Body of pancreas (tissue), 4 donors: Measurements from ENCODE around the gene ATP11A. TPM values are rescaled to one million over a fixed set of nuclear protein-coding genes. Genes with fewer than 3 reads are reported as not detected.

Source experiments
- ATAC-seq: fragments of 150-250 bp; one replicate; pipeline ENCODE4 v1.9.1; 2016
- DNase-seq, 4 donors: peaks; one replicate each; pipeline ENCODE4 v3.0.0-alpha.2; 2019
- H3K27ac ChIP-seq, 4 donors: fragments of 200-600 bp; sonication (generic); 1 replicate in 3 of 4; 2 replicates in 1 of 4; pipeline versions ENCODE4 v1.5.1 to v1.6.1; 2016 to 2019; ENCODE audit warnings: mild to moderate bottlenecking in 1 of 4, mixed read lengths in 1 of 4, moderate library complexity in 1 of 4
- H3K27me3 ChIP-seq, 2 donors: fragments of 200-600 bp; sonication (generic); one replicate each; pipeline ENCODE4 v1.6.0; 2016; ENCODE audit warnings: mild to moderate bottlenecking in 1 of 2
- H3K36me3 ChIP-seq, 2 donors: fragments of 200-600 bp; sonication (generic); replicated peaks in 1 of 2; 2 replicates each; pipeline ENCODE4 v1.5.1; 2016; ENCODE audit warnings: low read depth in 2 of 2; ENCODE audit not compliant: insufficient read depth in 1 of 2
- H3K4me1 ChIP-seq: fragments of 200-600 bp; sonication (generic); one replicate; pipeline ENCODE4 v1.6.0; 2016
- H3K4me3 ChIP-seq, 2 donors: fragments of 200-600 bp; sonication (generic); 1 replicate in 1 of 2; 2 replicates in 1 of 2; pipeline ENCODE4 v1.5.1; 2016 to 2019
- H3K9me3 ChIP-seq, 3 donors: fragments of 200-600 bp; sonication (generic); 1 replicate in 2 of 3; 2 replicates in 1 of 3; pipeline ENCODE4 v1.5.1; 2016
- POLR2A ChIP-seq, 3 donors: fragments of 450-650 bp; IDR thresholded peaks; one replicate each; pipeline ENCODE4 v1.6.1; 2016; ENCODE audit warnings: antibody characterized with exemption in 3 of 3, mild to moderate bottlenecking in 2 of 3
- WGBS, 2 donors: methylation state at CpG; one replicate each; pipeline ENCODE4 v1.1.5; 2017; 5-methylcytosine and 5-hydroxymethylcytosine counted together
- intact Hi-C: fragments of 100-400 bp; cut with DNase I; formaldehyde crosslinking; loops from one replicate; pipeline ENCODE4 v1.15.1; 2023
- total RNA-seq, 2 donors: library from RNA; depleted of rRNA; stranded (reverse); fragments of >200 nt; gene quantifications; one replicate each; pipeline ENCODE4 v1.1.0, GENCODE V29; 2016
- TF ChIP-seq, protein P1 (sequence below), 7 experiments: fragments of 450-650 bp in 4 of 7; fragments of 200-600 bp in 3 of 7; sonication (generic) in 3 of 7; IDR thresholded peaks; one replicate each; pipeline ENCODE4 v1.5.1; 2016 to 2019; ENCODE audit warnings: antibody characterized with exemption in 7 of 7

ATP11A gene
- total RNA-seq, 2 donors from 2014 or later = 24.1 to 33.9 TPM

DNA sequence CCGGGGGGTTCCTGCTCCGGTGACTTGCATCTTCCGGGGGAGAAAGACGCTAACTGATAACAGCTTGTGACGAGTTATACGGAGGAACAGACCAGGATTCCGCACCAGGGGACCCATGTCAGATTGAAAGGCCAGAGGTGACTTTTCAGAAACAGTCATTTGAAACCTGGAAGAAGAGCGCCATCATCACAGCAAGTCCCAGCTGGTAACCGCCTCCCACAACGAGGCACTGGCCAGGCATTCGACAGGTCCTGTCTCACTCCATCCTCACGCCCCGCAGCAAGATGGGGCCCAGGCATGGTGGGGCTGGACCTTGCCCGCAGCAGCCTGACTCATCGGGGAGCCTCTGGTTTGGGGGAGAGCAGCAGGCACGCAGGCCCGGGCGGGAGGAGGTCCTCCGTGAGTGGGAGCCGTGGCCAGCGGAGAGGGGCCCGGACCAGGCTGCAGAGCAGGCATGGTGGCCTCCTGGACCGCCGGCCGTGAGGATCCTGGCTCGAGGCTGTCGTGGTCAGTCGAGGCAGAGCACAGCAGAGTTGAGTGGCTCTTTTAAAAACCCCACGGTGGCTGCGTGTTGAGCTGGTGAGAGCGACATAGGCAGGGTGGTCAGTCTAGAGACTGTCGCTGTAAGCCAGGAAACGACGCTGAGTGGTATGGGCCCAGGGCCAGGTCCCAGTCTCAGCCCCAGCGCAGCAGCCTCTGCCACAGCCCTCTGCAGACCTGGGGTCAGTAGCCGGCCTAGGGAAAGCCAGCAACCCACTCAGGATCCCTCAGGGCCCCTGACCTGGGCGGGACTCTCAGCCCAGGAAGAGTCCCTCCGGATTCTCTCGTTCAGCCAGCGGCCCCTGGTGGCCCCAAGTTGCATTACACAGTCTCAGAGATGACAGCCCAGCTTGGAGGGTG is 184.3 kb downstream of the ATP11A start:
- peak; percentile 91 for ATAC-seq
- DNase-seq = peak; percentile 75 to 87 (median 78)
- Histone ChIP-seq H3K4me1 (no peaks in the 10 kb centered on the region), H3K27ac (peak overlapping the region in 1 of 4 donors; percentile 24), H3K36me3 (peaks cover 0 to 11% of the 10 kb centered on the region in 2 donors), H3K4me3 (no peak overlapping the region), H3K27me3 (no peaks in the 10 kb centered on the region), H3K9me3 (no peaks in the 10 kb centered on the region)
- TF ChIP-seq, protein P1, sequence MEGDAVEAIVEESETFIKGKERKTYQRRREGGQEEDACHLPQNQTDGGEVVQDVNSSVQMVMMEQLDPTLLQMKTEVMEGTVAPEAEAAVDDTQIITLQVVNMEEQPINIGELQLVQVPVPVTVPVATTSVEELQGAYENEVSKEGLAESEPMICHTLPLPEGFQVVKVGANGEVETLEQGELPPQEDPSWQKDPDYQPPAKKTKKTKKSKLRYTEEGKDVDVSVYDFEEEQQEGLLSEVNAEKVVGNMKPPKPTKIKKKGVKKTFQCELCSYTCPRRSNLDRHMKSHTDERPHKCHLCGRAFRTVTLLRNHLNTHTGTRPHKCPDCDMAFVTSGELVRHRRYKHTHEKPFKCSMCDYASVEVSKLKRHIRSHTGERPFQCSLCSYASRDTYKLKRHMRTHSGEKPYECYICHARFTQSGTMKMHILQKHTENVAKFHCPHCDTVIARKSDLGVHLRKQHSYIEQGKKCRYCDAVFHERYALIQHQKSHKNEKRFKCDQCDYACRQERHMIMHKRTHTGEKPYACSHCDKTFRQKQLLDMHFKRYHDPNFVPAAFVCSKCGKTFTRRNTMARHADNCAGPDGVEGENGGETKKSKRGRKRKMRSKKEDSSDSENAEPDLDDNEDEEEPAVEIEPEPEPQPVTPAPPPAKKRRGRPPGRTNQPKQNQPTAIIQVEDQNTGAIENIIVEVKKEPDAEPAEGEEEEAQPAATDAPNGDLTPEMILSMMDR (IDR thresholded peaks at IDR 0.05) = peak; percentile 76 to 86 (median 81)
- TF ChIP-seq POLR2A (IDR thresholded peaks at IDR 0.05) = no peak
- intact Hi-C loops = loop anchor here (10.0 kb wide), 1 partner anchor 229 kb away; no protein-coding TSS in a partner anchor
- WGBS, 2 donors = 56 to 74% methylated on average over 15 to 40 of the region's 40 CpGs

DNA sequence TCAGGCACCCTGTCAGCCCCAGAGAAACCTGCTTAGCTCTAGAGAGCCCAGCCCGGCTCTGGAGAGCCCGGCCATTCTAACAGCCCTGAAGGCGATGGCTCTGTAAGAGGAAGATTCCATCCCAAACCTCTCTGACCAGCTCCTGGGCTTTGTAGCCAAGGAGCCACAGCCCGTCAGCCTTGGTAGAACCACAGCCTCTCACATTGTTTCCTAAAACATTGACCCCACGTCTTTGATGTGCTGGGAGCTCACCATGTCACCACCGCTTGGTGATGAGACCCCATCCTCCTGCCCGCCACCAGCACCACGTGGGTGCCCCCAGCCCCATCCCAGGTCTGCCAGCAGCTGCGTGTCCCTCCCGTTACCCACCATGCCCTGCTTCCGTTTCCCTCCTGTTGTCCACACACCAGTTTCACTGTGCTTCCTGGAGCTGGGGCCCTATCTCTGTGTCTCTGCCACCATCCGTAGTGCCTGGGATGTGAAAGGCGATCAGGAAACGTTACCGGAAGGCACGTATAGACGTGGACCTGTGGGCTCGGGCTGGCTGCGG is 185.0 kb downstream of the ATP11A start:
- 72 to 84% methylated on average over 16 to 19 of the region's 19 CpGs for whole genome bisulfite sequencing, 2 donors

DNA sequence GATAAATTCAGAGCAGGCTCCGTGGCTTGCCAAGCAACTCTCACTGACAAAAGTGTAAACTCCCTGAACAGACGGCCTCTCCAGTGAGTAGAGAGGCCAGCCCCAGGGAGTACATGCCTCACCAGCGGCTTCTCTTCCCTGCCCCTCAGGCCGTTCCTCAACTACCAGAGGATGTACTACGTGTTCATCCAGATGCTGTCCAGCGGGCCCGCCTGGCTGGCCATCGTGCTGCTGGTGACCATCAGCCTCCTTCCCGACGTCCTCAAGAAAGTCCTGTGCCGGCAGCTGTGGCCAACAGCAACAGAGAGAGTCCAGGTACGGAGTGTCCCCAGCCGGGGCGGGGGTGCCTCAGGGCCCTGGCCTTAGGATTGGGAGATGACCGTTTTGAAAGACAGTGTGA is 185.8 kb downstream of the ATP11A start:
- peaks cover 0 to 17% of the 10 kb centered on the region in 2 donors for H3K36me3 ChIP-seq
- no peak for TF ChIP-seq POLR2A (IDR thresholded peaks at IDR 0.05)
- TF ChIP-seq, protein P1 (IDR thresholded peaks at IDR 0.05) = no peak
- no peak overlapping the region for H3K4me3 ChIP-seq
- H3K27me3 ChIP-seq = no peaks in the 10 kb centered on the region
- DNase-seq = no peak
- 89 to 90% methylated on average over 13 to 15 of the region's 15 CpGs for WGBS, 2 donors
- no peak overlapping the region for H3K27ac ChIP-seq
- no peak for ATAC-seq
- H3K9me3 ChIP-seq = no peaks in the 10 kb centered on the region
- H3K4me1 ChIP-seq = no peaks in the 10 kb centered on the region
- intact Hi-C loops = loop anchor here (10.0 kb wide), 1 partner anchor 231 kb away; no protein-coding TSS in a partner anchor

More for the DNA sequence above, 185.0 kb downstream of the ATP11A start:
- no peak overlapping the region for H3K27ac ChIP-seq
- ATAC-seq (peak; percentile 15), DNase-seq (no peak)
- no peaks in the 10 kb centered on the region for H3K4me1 ChIP-seq
- peaks cover 0 to 12% of the 10 kb centered on the region in 2 donors for H3K36me3 ChIP-seq
- TF ChIP-seq, protein P1 (IDR thresholded peaks at IDR 0.05) = no peak
- TF ChIP-seq POLR2A (IDR thresholded peaks at IDR 0.05) = no peak
- H3K4me3 ChIP-seq = no peak overlapping the region
- H3K9me3 ChIP-seq = no peaks in the 10 kb centered on the region
- no peaks in the 10 kb centered on the region for H3K27me3 ChIP-seq
- intact Hi-C loops = loop anchor here (10.0 kb wide), 1 partner anchor 230 kb away; no protein-coding TSS in a partner anchor

DNA sequence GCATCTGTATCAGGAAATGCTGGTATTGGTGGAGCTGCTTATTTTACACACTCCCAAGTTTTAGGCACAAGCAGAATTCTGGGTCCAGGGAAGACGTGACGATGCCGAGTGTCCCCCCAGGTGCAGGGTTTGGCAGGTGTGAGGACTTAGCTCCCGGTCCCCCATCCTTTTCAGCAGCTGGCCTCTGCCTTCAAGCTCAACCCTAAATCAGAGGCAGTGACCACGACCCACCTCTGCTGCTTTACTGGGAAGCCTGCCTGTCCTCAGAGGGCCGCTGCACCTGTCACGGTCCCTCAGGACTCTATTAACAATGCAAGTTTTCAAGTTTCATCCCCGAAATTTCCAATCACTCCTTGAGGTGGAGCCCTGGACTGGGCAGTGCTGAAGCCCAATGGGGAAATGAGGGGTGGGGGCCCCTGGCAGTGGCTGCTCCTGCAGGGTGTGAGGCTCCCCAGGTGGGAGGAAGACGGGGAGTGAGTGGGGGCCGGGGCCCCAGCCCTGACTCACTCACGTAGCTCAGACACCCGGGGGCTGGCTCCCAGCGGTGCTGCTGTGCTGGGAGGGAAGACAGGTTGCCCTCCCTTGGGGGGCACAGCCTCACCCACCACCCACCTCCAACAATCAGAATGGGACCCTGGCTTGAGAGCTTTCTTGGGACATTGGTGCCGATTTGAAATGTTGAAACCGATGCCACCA is 186.6 kb downstream of the ATP11A start:
- Histone ChIP-seq H3K4me3 (no peak overlapping the region), H3K27me3 (no peaks in the 10 kb centered on the region), H3K9me3 (no peaks in the 10 kb centered on the region), H3K4me1 (no peaks in the 10 kb centered on the region), H3K27ac (no peak overlapping the region), H3K36me3 (peaks cover 0 to 18% of the 10 kb centered on the region in 2 donors)
- intact Hi-C loops = loop anchor here (10.0 kb wide), 1 partner anchor 232 kb away; no protein-coding TSS in a partner anchor
- TF ChIP-seq, protein P1 (IDR thresholded peaks at IDR 0.05) = no peak
- TF ChIP-seq POLR2A (IDR thresholded peaks at IDR 0.05) = no peak
- ATAC-seq (no peak), DNase-seq (no peak)
- WGBS, 2 donors = 78 to 82% methylated on average over 12 to 15 of the region's 15 CpGs
